ENCODE results near the gene CPS1. TPM values are rescaled to one million over a fixed set of nuclear protein-coding genes. Genes with fewer than 3 reads are reported as not detected.

The CPS1 gene
- total RNA-seq, 4 donors from 2014 or later, result 0.29 to 10.8 (median 5.5) TPM

DNA sequence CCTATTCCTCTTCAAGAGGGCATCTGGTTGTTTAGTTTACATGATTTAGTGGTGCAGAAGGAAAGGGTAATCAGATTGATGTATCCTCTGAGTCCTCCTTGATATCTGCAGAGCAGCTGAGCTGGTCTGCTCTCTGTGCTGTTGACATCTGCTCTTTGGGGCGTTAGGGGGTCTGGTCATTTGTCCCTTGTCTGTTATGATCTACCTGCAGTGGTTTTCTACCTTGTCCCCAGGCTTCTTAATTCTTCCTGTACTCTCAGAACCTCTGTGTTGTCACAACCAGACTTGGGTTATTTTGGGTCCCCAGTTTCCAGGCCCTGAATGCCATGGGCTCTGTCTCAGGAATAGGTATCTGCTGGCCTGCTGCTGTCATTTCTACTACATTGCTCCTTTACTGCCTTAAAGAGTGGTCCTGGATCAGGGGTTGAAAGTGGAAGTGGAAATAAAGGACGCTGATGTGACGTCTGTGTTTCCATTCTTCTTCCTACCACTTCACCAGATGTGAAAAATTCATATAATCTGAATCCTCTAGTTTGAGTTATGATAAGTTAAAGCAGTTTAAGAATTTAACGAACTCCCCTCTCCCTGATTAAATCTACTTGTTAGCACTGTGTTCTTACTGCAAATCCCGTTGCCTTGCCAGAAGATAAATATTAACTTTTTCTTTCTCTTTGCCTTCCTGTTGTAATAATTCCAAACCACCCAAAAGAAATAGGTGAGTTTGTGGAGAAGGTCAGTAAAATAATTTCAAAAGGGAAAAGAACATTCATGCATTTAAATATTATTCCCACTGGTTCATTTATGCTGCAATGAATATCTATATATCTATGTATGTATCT lies 16.6 kb upstream of the CPS1 start:
- no peaks in the 10 kb centered on the region for H3K9me3 ChIP-seq
- no peaks in the 10 kb centered on the region for H3K27me3 ChIP-seq
- no peaks in the 10 kb centered on the region for H3K36me3 ChIP-seq
- TF ChIP-seq CTCF (IDR thresholded peaks at IDR 0.05) (no peak), POLR2A (IDR thresholded peaks at IDR 0.05) (no peak)
- DNase-seq, result no peak
- intact Hi-C loops (cut with DNase I; ENCODE audit: low total_unique reads), result no loop called here
- H3K27ac ChIP-seq, result no peak overlapping the region
- no peak overlapping the region for H3K4me3 ChIP-seq
- no peaks in the 10 kb centered on the region for H3K4me1 ChIP-seq

DNA sequence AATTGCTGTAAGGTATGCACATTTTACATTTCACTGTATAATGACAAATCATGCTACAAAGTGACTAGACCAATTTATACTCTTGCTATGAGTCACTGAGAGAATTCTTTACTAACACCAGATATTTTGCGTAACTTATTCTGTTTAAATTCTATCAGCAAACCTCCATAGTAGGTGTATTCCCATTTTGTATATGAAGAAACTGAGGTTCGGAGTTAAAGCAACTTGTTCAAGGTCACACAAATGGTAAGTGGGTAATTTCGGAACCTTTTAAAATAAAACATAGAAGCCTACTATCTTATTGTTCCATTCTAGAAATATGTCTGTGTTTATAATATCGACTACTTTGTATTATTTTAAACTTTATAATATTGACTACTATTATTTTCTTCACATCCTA lies 15.9 kb upstream of the CPS1 start:
- no peaks in the 10 kb centered on the region for H3K36me3 ChIP-seq
- intact Hi-C loops (cut with DNase I; ENCODE audit: low total_unique reads), result no loop called here
- H3K4me1 ChIP-seq, result no peaks in the 10 kb centered on the region
- H3K27me3 ChIP-seq, result no peaks in the 10 kb centered on the region
- TF ChIP-seq POLR2A (IDR thresholded peaks at IDR 0.05) (no peak), CTCF (IDR thresholded peaks at IDR 0.05) (no peak)
- no peak overlapping the region for H3K4me3 ChIP-seq
- DNase-seq, result no peak
- no peak overlapping the region for H3K27ac ChIP-seq
- H3K9me3 ChIP-seq, result no peaks in the 10 kb centered on the region

DNA sequence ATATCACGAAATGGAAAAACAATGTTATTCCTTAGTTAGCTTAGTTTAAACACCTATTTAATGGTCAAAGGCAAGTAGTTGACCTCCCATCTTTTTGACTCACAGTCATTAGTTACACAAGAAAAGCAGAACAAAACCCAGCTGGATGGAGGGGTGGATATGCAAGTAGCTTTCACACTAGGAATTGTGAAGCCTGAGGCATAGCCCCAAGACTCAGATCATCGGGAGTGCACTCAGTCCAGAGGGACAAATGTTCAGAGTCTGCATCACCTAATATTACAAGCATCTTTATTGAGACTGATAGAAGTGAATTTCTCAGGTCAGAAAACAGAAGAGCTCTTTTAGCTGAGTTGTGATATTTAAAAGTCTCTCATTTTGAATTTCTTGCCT lies 15.5 kb upstream of the CPS1 start:
- intact Hi-C loops (cut with DNase I; ENCODE audit: low total_unique reads), result no loop called here
- TF ChIP-seq CTCF (IDR thresholded peaks at IDR 0.05) (no peak), POLR2A (IDR thresholded peaks at IDR 0.05) (no peak)
- no peak for DNase-seq
- Histone ChIP-seq H3K4me3 (no peak overlapping the region), H3K36me3 (no peaks in the 10 kb centered on the region), H3K27me3 (no peaks in the 10 kb centered on the region), H3K9me3 (no peaks in the 10 kb centered on the region), H3K27ac (no peak overlapping the region), H3K4me1 (no peaks in the 10 kb centered on the region)

DNA sequence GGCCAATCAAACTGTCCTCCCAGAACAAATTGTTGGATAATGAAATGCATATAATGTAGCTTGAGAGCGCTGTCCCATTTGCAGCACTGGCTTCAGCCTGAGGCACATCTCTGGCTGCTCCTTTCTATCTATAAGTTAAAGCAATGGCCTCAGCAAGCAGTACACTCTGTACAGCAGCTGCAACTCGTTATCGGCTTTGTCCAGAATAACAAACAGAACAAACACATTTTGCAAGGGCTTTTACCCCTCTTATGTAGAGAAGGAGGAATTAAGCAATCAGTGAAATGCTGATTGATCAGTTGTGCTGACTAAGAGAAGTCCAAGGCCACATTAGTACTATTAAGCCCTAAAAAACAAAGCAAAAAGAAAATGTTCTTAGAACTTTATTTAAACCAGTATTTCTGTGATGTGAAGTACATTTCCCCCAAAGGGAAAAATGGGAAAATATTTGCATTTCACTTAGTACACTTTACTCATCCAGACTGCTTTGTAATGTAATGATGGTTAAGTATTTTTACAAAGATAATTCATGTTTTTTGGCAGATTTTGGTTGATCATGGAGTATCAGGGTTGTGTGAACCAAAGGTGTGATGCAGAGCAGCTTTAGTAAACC lies 15.0 kb upstream of the CPS1 start:
- Histone ChIP-seq H3K4me1 (no peaks in the 10 kb centered on the region), H3K27me3 (no peaks in the 10 kb centered on the region), H3K36me3 (no peaks in the 10 kb centered on the region), H3K9me3 (no peaks in the 10 kb centered on the region), H3K27ac (no peak overlapping the region), H3K4me3 (no peak overlapping the region)
- TF ChIP-seq POLR2A (IDR thresholded peaks at IDR 0.05) (no peak), CTCF (IDR thresholded peaks at IDR 0.05) (no peak)
- intact Hi-C loops (cut with DNase I; ENCODE audit: low total_unique reads), result no loop called here
- DNase-seq, result no peak

DNA sequence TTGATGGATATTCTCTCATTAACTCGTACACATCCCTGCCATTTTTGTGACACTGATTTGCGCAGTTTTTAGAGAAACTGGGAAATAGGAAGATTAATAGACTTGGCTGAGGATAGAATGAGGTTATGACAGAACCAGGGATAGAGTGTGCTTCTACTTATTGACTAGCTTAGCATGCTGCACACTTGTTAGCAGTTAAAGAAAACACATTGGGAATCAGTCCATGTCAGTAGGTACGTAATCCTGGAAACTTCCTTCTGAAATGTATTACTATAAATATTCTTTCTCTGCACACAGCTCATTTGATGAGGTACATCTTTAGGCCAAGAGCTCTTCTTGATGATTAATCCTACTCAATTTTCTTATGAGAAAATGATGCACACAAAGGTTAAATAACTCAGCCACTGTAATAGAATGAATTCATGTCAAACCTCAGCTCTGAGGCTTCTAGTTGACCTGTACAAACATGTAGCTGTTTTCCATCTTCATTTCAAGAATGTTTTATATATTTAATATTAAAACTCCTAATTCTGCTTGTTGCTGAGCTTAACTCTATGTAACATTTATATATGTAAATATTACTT lies 12.3 kb upstream of the CPS1 start:
- H3K27ac ChIP-seq, result no peak overlapping the region
- H3K27me3 ChIP-seq, result no peaks in the 10 kb centered on the region
- intact Hi-C loops (cut with DNase I; ENCODE audit: low total_unique reads), result no loop called here
- TF ChIP-seq POLR2A (IDR thresholded peaks at IDR 0.05), result no peak
- no peak for TF ChIP-seq CTCF (IDR thresholded peaks at IDR 0.05)
- no peaks in the 10 kb centered on the region for H3K4me1 ChIP-seq
- no peak overlapping the region for H3K4me3 ChIP-seq
- DNase-seq, result no peak
- H3K9me3 ChIP-seq, result no peaks in the 10 kb centered on the region
- H3K36me3 ChIP-seq, result no peaks in the 10 kb centered on the region

Data from uterus (tissue), 4 donors.